Panc1 (cell line): ENCODE results near the gene GANC. TPM values are rescaled to one million over a fixed set of nuclear protein-coding genes. Genes with fewer than 3 reads are reported as not detected.

Experiments used
- ATAC-seq: fragments of 200-7000 bp; cut with Tn5 transposase; 2 replicates; pipeline ENCODE4 v1.9.1; 2020; ENCODE audit warnings: mild to moderate bottlenecking, moderate library complexity
- BruUV-seq: library from RNA; stranded (reverse); fragments of 400-500 nt; replicated peaks from 2 replicates; lab custom pipeline; 2021; lab: Mats Ljungman, UMichigan
- CTCF ChIA-PET: fragments of 300-600 bp; sonication (Branson Sonifier 250); formaldehyde crosslinking; loops from one replicate; lab custom pipeline; 2022; ENCODE audit warnings: antibody characterized with exemption; lab: Charles Lee
- POLR2A ChIA-PET: fragments of 300-600 bp; sonication (Branson Sonifier 250); formaldehyde crosslinking; loops from one replicate; lab custom pipeline; 2022; ENCODE audit warnings: antibody characterized with exemption; lab: Charles Lee
- DNase-seq: peaks from one replicate; pipeline ENCODE4 v3.0.0-alpha.2; 2010; ENCODE audit warnings: low read depth, low spot score
- H3K27ac ChIP-seq: 2 replicates; pipeline ENCODE4 v1.5.1; 2011; ENCODE audit warnings: mild to moderate bottlenecking, low read length, inconsistent platforms
- H3K27me3 ChIP-seq: fragments of 200-500 bp; sonication (Bioruptor generic); 2 replicates; pipeline ENCODE4 v1.6.0; 2014; ENCODE audit warnings: low read length, inconsistent platforms; ENCODE audit not compliant: control insufficient read depth, insufficient read depth
- H3K36me3 ChIP-seq: fragments of 200-500 bp; sonication (Bioruptor generic); 2 replicates; pipeline ENCODE4 v1.5.1; 2014; ENCODE audit warnings: inconsistent platforms, mild to moderate bottlenecking, low read length, moderate library complexity; ENCODE audit not compliant: control insufficient read depth, insufficient read depth
- H3K4me1 ChIP-seq: 2 replicates; pipeline ENCODE4 v1.5.1; 2011; ENCODE audit warnings: inconsistent platforms, mild to moderate bottlenecking, low read length, moderate library complexity; ENCODE audit not compliant: control insufficient read depth, insufficient read depth
- H3K4me3 ChIP-seq, 2 experiments: 2 replicates each; pipeline ENCODE4 v1.5.1; 2011 to 2012; ENCODE audit warnings: low read depth in 2 of 2, low read length in 2 of 2, mild to moderate bottlenecking in 2 of 2, inconsistent platforms in 1 of 2, moderate library complexity in 1 of 2
- H3K9me3 ChIP-seq: fragments of 200-500 bp; sonication (Bioruptor generic); 2 replicates; pipeline ENCODE4 v1.5.1; 2014; ENCODE audit warnings: low read depth, mild to moderate bottlenecking, inconsistent platforms, low read length, moderate library complexity; ENCODE audit not compliant: control insufficient read depth, insufficient read depth
- POLR2AphosphoS5 ChIP-seq: IDR thresholded peaks from 2 replicates; pipeline ENCODE4 v1.6.1; 2012; ENCODE audit warnings: mild to moderate bottlenecking, low read depth, low read length, moderate library complexity
- SIN3A ChIP-seq: IDR thresholded peaks from 2 replicates; pipeline ENCODE4 v1.6.1; 2012; ENCODE audit warnings: low read depth, mild to moderate bottlenecking, low read length, moderate library complexity, borderline replicate concordance; ENCODE audit not compliant: insufficient read depth
- TCF7L2 ChIP-seq: IDR thresholded peaks from 2 replicates; pipeline ENCODE4 v1.6.1; 2011; ENCODE audit warnings: mild to moderate bottlenecking, low read depth, low read length, inconsistent platforms
- in situ Hi-C: cut with HindIII; loops from 2 replicates; pipeline ENCODE4 v1.10.0; 2016; ENCODE audit warnings: low sequenced_read_pairs, low pct_unique_long_range_greater_than_20kb
- intact Hi-C: fragments of 100-400 bp; cut with micrococcal nuclease; formaldehyde crosslinking; loops from one replicate; pipeline ENCODE4 v1.10.0; 2022; ENCODE audit not compliant: unreplicated experiment
- total RNA-seq: library from RNA; stranded (reverse); gene quantifications from one replicate; pipeline ENCODE4 v1.2.1, GENCODE V29; 2021; ENCODE audit not compliant: unreplicated experiment
- TF ChIP-seq, protein P1 (sequence below), 2 experiments: IDR thresholded peaks; 2 replicates each; pipeline ENCODE4 v1.6.1; 2011 to 2012; ENCODE audit warnings: low read depth in 2 of 2, control low read depth in 1 of 2, low read length in 1 of 2, mild to moderate bottlenecking in 1 of 2, moderate library complexity in 1 of 2; ENCODE audit not compliant: insufficient read depth in 1 of 2
- TF ChIP-seq, protein P2 (sequence below): fragments of 450-650 bp; IDR thresholded peaks from 2 replicates; pipeline ENCODE4 v1.5.1; 2017; ENCODE audit warnings: mild to moderate bottlenecking

Gene GANC
- total RNA-seq, 1 experiment from 2014 or later: 21.1 TPM

DNA sequence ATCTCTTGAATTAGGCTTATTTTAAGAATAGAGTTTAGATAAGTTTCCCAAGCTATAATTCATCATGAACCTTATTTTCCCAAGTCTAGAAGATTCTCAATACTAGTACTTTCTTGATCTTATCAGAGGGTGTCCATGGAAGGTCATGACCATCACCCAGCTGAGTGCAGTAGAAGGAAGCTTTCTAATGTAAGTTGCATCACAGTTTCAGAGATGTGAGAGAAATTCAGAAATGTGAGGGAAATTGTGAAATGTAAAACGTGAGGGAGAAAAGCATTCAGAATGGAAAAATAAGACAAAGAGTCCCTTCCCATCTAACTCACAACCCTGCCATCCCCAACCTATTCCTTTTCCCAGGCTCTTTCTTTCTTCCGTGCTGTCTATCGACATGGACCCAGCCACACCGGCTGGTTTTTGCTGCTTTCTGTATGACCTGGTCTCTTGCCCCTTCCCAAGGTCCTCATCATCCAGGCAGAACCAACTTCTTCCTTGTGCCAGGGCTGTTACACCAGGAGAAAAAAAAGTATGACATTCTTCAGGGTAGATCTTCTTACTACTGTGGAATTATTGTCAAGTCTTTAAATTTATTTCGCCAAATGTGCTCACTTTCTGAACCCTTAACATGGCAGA lies 93.0 kb downstream of the GANC start:
- ATAC-seq (no peak), DNase-seq (no peak)
- ChIA-PET POLR2A (no interaction called here), CTCF (interaction anchor here (0.6 kb wide), 1 partner anchor 71 kb away, joined by 3 read pairs; no protein-coding TSS in a partner anchor)
- Histone ChIP-seq H3K4me3 (no peak overlapping the region), H3K9me3 (peaks cover 2% of the 10 kb centered on the region; the same call in 1 of the 2 replicates), H3K27me3 (peaks cover 2% of the 10 kb centered on the region; the same call in 1 of the 2 replicates), H3K27ac (no peak overlapping the region), H3K4me1 (no peaks in the 10 kb centered on the region), H3K36me3 (no peaks in the 10 kb centered on the region)
- TF ChIP-seq SIN3A: no peak
- TF ChIP-seq, protein P1, sequence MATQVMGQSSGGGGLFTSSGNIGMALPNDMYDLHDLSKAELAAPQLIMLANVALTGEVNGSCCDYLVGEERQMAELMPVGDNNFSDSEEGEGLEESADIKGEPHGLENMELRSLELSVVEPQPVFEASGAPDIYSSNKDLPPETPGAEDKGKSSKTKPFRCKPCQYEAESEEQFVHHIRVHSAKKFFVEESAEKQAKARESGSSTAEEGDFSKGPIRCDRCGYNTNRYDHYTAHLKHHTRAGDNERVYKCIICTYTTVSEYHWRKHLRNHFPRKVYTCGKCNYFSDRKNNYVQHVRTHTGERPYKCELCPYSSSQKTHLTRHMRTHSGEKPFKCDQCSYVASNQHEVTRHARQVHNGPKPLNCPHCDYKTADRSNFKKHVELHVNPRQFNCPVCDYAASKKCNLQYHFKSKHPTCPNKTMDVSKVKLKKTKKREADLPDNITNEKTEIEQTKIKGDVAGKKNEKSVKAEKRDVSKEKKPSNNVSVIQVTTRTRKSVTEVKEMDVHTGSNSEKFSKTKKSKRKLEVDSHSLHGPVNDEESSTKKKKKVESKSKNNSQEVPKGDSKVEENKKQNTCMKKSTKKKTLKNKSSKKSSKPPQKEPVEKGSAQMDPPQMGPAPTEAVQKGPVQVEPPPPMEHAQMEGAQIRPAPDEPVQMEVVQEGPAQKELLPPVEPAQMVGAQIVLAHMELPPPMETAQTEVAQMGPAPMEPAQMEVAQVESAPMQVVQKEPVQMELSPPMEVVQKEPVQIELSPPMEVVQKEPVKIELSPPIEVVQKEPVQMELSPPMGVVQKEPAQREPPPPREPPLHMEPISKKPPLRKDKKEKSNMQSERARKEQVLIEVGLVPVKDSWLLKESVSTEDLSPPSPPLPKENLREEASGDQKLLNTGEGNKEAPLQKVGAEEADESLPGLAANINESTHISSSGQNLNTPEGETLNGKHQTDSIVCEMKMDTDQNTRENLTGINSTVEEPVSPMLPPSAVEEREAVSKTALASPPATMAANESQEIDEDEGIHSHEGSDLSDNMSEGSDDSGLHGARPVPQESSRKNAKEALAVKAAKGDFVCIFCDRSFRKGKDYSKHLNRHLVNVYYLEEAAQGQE (IDR thresholded peaks at IDR 0.05; ENCODE audit: insufficient read depth in 1 of 2, low read depth in 2 of 2, low read length in 1 of 2): no peak
- TF ChIP-seq POLR2AphosphoS5: no peak
- no peak for TF ChIP-seq TCF7L2
- TF ChIP-seq, protein P2, sequence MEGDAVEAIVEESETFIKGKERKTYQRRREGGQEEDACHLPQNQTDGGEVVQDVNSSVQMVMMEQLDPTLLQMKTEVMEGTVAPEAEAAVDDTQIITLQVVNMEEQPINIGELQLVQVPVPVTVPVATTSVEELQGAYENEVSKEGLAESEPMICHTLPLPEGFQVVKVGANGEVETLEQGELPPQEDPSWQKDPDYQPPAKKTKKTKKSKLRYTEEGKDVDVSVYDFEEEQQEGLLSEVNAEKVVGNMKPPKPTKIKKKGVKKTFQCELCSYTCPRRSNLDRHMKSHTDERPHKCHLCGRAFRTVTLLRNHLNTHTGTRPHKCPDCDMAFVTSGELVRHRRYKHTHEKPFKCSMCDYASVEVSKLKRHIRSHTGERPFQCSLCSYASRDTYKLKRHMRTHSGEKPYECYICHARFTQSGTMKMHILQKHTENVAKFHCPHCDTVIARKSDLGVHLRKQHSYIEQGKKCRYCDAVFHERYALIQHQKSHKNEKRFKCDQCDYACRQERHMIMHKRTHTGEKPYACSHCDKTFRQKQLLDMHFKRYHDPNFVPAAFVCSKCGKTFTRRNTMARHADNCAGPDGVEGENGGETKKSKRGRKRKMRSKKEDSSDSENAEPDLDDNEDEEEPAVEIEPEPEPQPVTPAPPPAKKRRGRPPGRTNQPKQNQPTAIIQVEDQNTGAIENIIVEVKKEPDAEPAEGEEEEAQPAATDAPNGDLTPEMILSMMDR: no peak
- intact Hi-C loops: no loop called here
- BruUV-seq: no TSS peak
- in situ Hi-C loops: no loop called here

DNA sequence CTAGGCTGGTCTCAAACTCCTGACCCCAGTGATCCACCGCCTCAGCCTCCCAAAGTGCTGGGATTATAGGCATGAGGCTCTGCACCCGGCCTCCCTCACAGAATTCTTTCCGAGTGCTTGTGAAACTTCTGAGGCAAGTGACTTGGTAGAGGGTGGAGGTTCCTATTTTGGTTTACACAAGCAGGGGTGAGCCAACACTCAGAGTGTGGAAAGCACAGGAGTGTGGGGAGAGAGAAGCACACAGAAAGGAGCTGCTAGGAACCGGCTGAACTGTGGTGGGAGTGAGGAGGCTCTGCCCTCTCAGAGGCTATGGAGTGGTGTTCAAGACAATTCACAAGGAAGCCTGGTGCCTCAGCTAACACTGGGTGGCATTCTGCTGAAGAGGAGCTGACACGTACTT lies 94.0 kb downstream of the GANC start:
- BruUV-seq: no TSS peak
- ChIA-PET CTCF (no interaction called here), POLR2A (interaction anchor here (0.5 kb wide), 1 partner anchor 34 kb away, joined by 15 read pairs; no protein-coding TSS in a partner anchor)
- Histone ChIP-seq H3K4me1 (no peaks in the 10 kb centered on the region), H3K9me3 (peaks cover 5% of the 10 kb centered on the region; the same call in 1 of the 2 replicates), H3K27me3 (peaks cover 2% of the 10 kb centered on the region; the same call in 1 of the 2 replicates), H3K36me3 (no peaks in the 10 kb centered on the region), H3K4me3 (no peak overlapping the region), H3K27ac (no peak overlapping the region)
- TF ChIP-seq, protein P2: no peak
- TF ChIP-seq POLR2AphosphoS5 (no peak), TCF7L2 (no peak)
- no peak for ATAC-seq
- in situ Hi-C loops (no loop called here), intact Hi-C loops (no loop called here)
- no peak for DNase-seq
